Trophoblast cell (in vitro differentiated cells and primary cell): ENCODE measurements around the gene OVOL1.
A peak's percentile ranks its signal among the peaks of the same experiment; 100 is the strongest.

Source experiments
- DNase-seq, 2 donors: peaks; one replicate each; pipeline ENCODE4 v3.0.0-alpha.2; 2016
- H2AFZ ChIP-seq: 2 replicates; pipeline ENCODE4 v1.6.1; 2013; ENCODE audit warnings: low read length, moderate library complexity, mild to moderate bottlenecking; ENCODE audit not compliant: insufficient read depth, poor library complexity
- H2AK5ac ChIP-seq: 2 replicates; pipeline ENCODE4 v1.6.1; 2013; ENCODE audit warnings: mild to moderate bottlenecking, low read length
- H2BK120ac ChIP-seq: 2 replicates; pipeline ENCODE4 v1.6.1; 2013; ENCODE audit warnings: low read length, mild to moderate bottlenecking, moderate library complexity; ENCODE audit not compliant: insufficient read depth, poor library complexity
- H2BK12ac ChIP-seq: 2 replicates; pipeline ENCODE4 v1.6.1; 2013; ENCODE audit warnings: mild to moderate bottlenecking, low read length, moderate library complexity
- H2BK5ac ChIP-seq: 2 replicates; pipeline ENCODE4 v1.6.1; 2013; ENCODE audit warnings: low read length, low read depth, moderate library complexity, mild to moderate bottlenecking; ENCODE audit not compliant: poor library complexity
- H3K14ac ChIP-seq: 2 replicates; pipeline ENCODE4 v1.6.1; 2013; ENCODE audit warnings: mild to moderate bottlenecking, low read length
- H3K18ac ChIP-seq: 2 replicates; pipeline ENCODE4 v1.6.1; 2013; ENCODE audit warnings: mild to moderate bottlenecking, low read length
- H3K23ac ChIP-seq: 2 replicates; pipeline ENCODE4 v1.6.1; 2013; ENCODE audit warnings: low read length
- H3K27ac ChIP-seq: 2 replicates; pipeline ENCODE4 v1.5.1; 2013; ENCODE audit warnings: low read depth, mild to moderate bottlenecking, inconsistent platforms, low read length, moderate library complexity
- H3K27me3 ChIP-seq: 2 replicates; pipeline ENCODE4 v1.6.1; 2013; ENCODE audit warnings: inconsistent platforms, mild to moderate bottlenecking, low read length, moderate library complexity; ENCODE audit not compliant: insufficient read depth
- H3K36me3 ChIP-seq, 2 experiments: 1 replicate in 1 of 2; 2 replicates in 1 of 2; pipeline ENCODE4 v1.6.1; 2013; ENCODE audit warnings: low read length in 2 of 2, mild to moderate bottlenecking in 2 of 2, moderate library complexity in 1 of 2; ENCODE audit not compliant: insufficient read depth in 2 of 2, control insufficient read depth in 1 of 2
- H3K4ac ChIP-seq: 2 replicates; pipeline ENCODE4 v1.6.1; 2013; ENCODE audit warnings: low read depth, mild to moderate bottlenecking, low read length, moderate library complexity
- H3K4me1 ChIP-seq, 2 experiments: 1 replicate in 1 of 2; 2 replicates in 1 of 2; pipeline ENCODE4 v1.6.1; 2013; ENCODE audit warnings: low read length in 2 of 2, mild to moderate bottlenecking in 2 of 2, moderate library complexity in 1 of 2; ENCODE audit not compliant: insufficient read depth in 2 of 2, control insufficient read depth in 1 of 2
- H3K4me2 ChIP-seq: 2 replicates; pipeline ENCODE4 v1.6.1; 2013; ENCODE audit warnings: inconsistent platforms, mild to moderate bottlenecking, low read length, moderate library complexity
- H3K4me3 ChIP-seq: 2 replicates; pipeline ENCODE4 v1.5.1; 2013; ENCODE audit warnings: mild to moderate bottlenecking, low read depth, low read length, inconsistent platforms
- H3K79me1 ChIP-seq: one replicate; pipeline ENCODE4 v1.6.1; 2013; ENCODE audit warnings: low read length
- H3K79me2 ChIP-seq: 2 replicates; pipeline ENCODE4 v1.6.1; 2013; ENCODE audit warnings: low read length, mild to moderate bottlenecking; ENCODE audit not compliant: control insufficient read depth, insufficient read depth, poor library complexity
- H3K9ac ChIP-seq: 2 replicates; pipeline ENCODE4 v1.6.1; 2013; ENCODE audit warnings: mild to moderate bottlenecking, low read length
- H3K9me3 ChIP-seq: 2 replicates; pipeline ENCODE4 v1.6.1; 2013; ENCODE audit warnings: low read depth, mild to moderate bottlenecking, control low read depth, inconsistent platforms, low read length; ENCODE audit not compliant: insufficient read depth
- H4K12ac ChIP-seq: 2 replicates; pipeline ENCODE4 v1.6.1; 2013; ENCODE audit warnings: low read depth, mild to moderate bottlenecking, low read length, moderate library complexity
- H4K8ac ChIP-seq: 2 replicates; pipeline ENCODE4 v1.6.1; 2013; ENCODE audit warnings: low read depth, mild to moderate bottlenecking, low read length, moderate library complexity
- H4K91ac ChIP-seq: one replicate; pipeline ENCODE4 v1.6.1; 2013; ENCODE audit warnings: low read depth, mild to moderate bottlenecking, low read length, moderate library complexity
- WGBS: extraction: QIAGEN DNeasy Blood & Tissue Kit; methylation state at CpG from one replicate; pipeline ENCODE4 v1.1.7; 2013; ENCODE audit warnings: missing lambda C conversion rate; ENCODE audit not compliant: insufficient read length, insufficient coverage; ENCODE audit errors: extremely low coverage; 5-methylcytosine and 5-hydroxymethylcytosine counted together

OVOL1 gene

DNA sequence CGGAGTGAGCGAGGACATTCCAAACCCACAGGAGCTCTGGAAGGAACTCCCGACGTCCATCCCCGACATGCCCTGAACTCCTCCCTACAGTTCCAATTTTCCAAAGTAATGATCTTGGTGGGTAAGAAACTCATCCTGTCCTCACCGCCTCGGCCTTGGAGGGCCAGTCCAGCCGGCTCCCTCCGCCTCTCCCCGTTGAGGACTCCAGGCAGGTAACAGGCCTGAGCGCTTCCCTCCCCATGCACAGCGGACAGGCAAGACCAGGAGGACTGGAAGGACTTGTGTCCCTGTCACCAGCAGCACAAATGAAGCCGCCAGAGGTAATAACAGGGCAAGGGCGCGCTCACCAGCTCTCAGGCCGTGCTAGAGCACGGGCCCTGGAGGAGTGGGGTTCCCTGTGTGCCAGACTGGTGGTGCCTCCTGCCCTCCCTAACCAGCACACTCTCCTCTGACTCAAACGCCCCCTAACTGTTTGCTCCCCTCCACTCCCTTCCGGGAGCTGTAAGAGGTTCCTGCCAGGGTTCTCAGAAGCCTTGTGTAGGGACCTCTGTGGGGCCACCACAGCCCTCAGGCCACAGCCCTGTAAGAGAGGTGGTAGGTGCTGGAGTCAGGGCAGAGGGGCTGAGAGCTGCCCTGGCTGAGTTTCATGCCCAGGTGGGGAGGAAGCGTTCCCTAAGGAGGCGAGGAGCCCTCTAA is 17.1 kb downstream of the OVOL1 start:
- H4K91ac ChIP-seq = peak overlapping the region; percentile 3
- H3K4ac ChIP-seq = no peak overlapping the region
- H2BK5ac ChIP-seq = no peak overlapping the region
- no peak overlapping the region for H3K14ac ChIP-seq
- H3K79me1 ChIP-seq = peaks cover 2% of the 10 kb centered on the region
- peak in 1 of 2 donors; percentile 46 for DNase-seq
- no peak overlapping the region for H4K8ac ChIP-seq
- H3K4me2 ChIP-seq = no peak overlapping the region
- peaks cover 0 to 3% of the 10 kb centered on the region in 2 experiments for H3K4me1 ChIP-seq
- no CpG with 5 or more reads among the region's 21 CpGs for WGBS
- no peaks in the 10 kb centered on the region for H3K36me3 ChIP-seq
- no peak overlapping the region for H3K18ac ChIP-seq
- no peaks in the 10 kb centered on the region for H3K9me3 ChIP-seq
- no peaks in the 10 kb centered on the region for H3K27me3 ChIP-seq
- H4K12ac ChIP-seq = no peak overlapping the region
- no peak overlapping the region for H3K9ac ChIP-seq
- no peak overlapping the region for H2AFZ ChIP-seq
- H3K79me2 ChIP-seq = no peaks in the 10 kb centered on the region
- H2BK120ac ChIP-seq = no peak overlapping the region
- H3K4me3 ChIP-seq = no peak overlapping the region
- no peak overlapping the region for H3K27ac ChIP-seq
- H2BK12ac ChIP-seq = no peak overlapping the region
- no peak overlapping the region for H2AK5ac ChIP-seq
- no peak overlapping the region for H3K23ac ChIP-seq

DNA sequence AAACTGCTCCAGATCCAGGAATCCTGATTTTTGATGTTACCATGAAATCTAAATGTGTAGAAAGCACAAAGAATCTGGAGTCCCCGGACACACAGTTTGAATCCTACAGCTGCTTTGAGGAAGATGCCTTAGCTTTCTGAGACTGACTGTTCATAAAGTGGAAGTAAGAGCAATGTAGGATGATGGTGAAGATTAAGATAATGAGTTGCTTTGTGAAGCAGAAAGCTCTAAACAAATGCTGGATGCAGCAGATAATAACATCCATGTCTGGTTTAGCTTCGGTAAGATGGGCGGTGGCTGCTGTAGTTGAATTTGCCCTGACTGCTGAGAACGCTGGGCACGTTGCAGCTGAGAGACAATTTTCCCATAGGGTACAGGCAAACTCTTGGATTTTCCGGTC is 20.1 kb downstream of the OVOL1 start:
- Histone ChIP-seq H3K79me1 (peaks cover 7% of the 10 kb centered on the region), H2BK12ac (no peak overlapping the region), H4K8ac (no peak overlapping the region), H2BK120ac (no peak overlapping the region), H3K27ac (no peak overlapping the region), H3K4me3 (no peak overlapping the region), H2AFZ (no peak overlapping the region), H3K36me3 (no peaks in the 10 kb centered on the region), H3K4me2 (no peak overlapping the region), H3K14ac (no peak overlapping the region), H4K91ac (no peak overlapping the region), H2BK5ac (no peak overlapping the region), H3K18ac (no peak overlapping the region), H3K9me3 (peaks cover 4% of the 10 kb centered on the region), H3K9ac (no peak overlapping the region), H3K79me2 (no peaks in the 10 kb centered on the region), H3K27me3 (no peaks in the 10 kb centered on the region), H3K4me1 (peaks cover 2 to 5% of the 10 kb centered on the region in 2 experiments), H3K23ac (no peak overlapping the region), H3K4ac (no peak overlapping the region), H2AK5ac (no peak overlapping the region), H4K12ac (no peak overlapping the region)
- no peak for DNase-seq
- no CpG with 5 or more reads among the region's 6 CpGs for WGBS

DNA sequence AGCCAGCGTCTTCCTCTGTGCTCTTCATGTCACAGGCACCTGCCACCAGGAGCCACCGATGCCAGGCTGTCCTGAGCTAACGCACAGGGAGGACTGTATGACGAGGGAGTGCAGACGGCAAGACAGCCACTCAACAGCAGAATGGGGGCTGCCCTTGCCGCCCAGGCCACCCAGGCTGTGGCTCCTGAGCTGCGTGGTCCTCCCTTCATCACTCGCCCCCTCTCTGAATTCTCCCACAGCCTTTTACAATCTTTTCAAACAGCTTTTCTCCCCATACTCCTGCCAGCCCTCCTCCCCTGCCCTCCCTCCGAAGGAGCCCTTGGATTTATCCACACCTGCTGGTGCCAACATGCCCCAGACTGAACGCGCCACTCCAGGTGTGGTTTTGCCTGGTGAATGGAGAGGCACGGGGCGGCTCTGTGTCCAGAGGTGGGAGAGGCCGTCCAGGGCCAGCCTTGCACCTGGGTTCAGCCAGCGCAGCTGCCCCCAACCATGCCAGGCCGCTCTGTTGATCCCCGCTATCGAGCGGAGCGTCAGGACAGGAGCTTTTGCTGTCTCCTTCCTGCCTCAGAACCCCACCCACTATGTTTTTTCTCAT is 22.0 kb downstream of the OVOL1 start:
- WGBS = no CpG with 5 or more reads among the region's 20 CpGs
- H4K12ac ChIP-seq = no peak overlapping the region
- no peak overlapping the region for H3K23ac ChIP-seq
- H2BK5ac ChIP-seq = no peak overlapping the region
- H3K9ac ChIP-seq = no peak overlapping the region
- H3K27ac ChIP-seq = no peak overlapping the region
- H3K4me2 ChIP-seq = no peak overlapping the region
- H3K18ac ChIP-seq = no peak overlapping the region
- DNase-seq = no peak
- H3K4me3 ChIP-seq = no peak overlapping the region
- peak overlapping the region; percentile 20 for H4K8ac ChIP-seq
- H2BK12ac ChIP-seq = no peak overlapping the region
- no peaks in the 10 kb centered on the region for H3K36me3 ChIP-seq
- peaks cover 12% of the 10 kb centered on the region for H3K79me1 ChIP-seq
- H2AFZ ChIP-seq = no peak overlapping the region
- no peak overlapping the region for H2BK120ac ChIP-seq
- peaks cover 2 to 5% of the 10 kb centered on the region in 2 experiments for H3K4me1 ChIP-seq
- H3K79me2 ChIP-seq = no peaks in the 10 kb centered on the region
- H3K27me3 ChIP-seq = no peaks in the 10 kb centered on the region
- H3K9me3 ChIP-seq = peaks cover 4% of the 10 kb centered on the region
- no peak overlapping the region for H3K4ac ChIP-seq
- peak overlapping the region; percentile 39 for H4K91ac ChIP-seq
- peak overlapping the region; percentile 21 for H2AK5ac ChIP-seq
- H3K14ac ChIP-seq = no peak overlapping the region

- Histone ChIP-seq H4K12ac (no peak overlapping the region), H3K9ac (no peak overlapping the region), H3K36me3 (no peaks in the 10 kb centered on the region), H3K27me3 (no peaks in the 10 kb centered on the region), H3K23ac (no peak overlapping the region), H3K4me2 (no peak overlapping the region), H3K9me3 (peaks cover 4% of the 10 kb centered on the region), H3K4ac (no peak overlapping the region), H2BK12ac (peak overlapping the region; percentile 13), H3K27ac (no peak overlapping the region), H4K91ac (peak overlapping the region; percentile 8), H2AFZ (no peak overlapping the region), H3K79me1 (peaks cover 12% of the 10 kb centered on the region), H2AK5ac (peak overlapping the region; percentile 7), H3K4me3 (peak overlapping the region; percentile 1), H3K14ac (no peak overlapping the region), H2BK5ac (no peak overlapping the region), H3K4me1 (peaks cover 2 to 8% of the 10 kb centered on the region in 2 experiments), H3K79me2 (no peaks in the 10 kb centered on the region), H4K8ac (no peak overlapping the region), H3K18ac (no peak overlapping the region), H2BK120ac (no peak overlapping the region)
- WGBS = no CpG with 5 or more reads among the region's 9 CpGs
- no peak for DNase-seq
Measured at GRCh38 chr11:65809496-65809895, 22.6 kb downstream of the OVOL1 start.
